ENCODE data around the gene NOVA1.

Gene NOVA1

DNA sequence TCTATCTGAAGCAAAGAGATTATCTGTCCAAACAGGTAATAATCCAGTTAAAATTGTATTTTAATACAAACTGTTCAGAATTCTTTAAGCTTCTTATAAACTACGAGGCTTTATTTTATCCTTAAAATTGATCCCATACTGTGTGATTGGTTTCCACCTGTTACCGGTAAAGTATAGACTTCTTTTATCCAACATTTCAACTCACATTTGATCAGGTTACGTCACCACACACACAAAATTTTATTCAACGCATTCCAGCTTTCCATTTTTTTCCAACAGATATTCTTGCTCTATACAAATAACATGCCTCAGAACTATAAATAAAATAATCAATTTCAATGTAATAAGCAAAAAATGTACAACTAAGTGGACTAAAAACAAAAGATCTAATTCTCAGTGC is 4.5 kb downstream of the NOVA1 start:
- DNase-seq, result no peak

DNA sequence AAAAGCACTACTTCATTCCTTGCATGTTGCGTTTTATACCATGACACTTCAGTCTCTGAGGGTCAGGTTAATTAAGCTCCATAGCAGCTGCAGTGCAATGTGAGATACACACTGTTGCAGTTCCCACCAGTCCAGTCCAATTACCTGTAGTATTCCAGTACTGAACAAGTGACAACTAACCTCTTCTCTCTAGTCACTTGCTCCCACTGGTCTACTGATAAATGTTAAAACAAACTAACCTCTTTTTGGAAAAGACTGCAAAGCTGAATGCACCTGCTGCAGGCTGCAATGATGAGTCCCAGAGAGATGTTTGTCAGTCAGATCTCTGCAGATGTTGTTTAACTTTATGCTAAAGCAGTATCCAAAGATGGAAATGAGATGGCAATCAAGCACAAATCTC is 7.9 kb downstream of the NOVA1 start:
- DNase-seq, result no peak

DNA sequence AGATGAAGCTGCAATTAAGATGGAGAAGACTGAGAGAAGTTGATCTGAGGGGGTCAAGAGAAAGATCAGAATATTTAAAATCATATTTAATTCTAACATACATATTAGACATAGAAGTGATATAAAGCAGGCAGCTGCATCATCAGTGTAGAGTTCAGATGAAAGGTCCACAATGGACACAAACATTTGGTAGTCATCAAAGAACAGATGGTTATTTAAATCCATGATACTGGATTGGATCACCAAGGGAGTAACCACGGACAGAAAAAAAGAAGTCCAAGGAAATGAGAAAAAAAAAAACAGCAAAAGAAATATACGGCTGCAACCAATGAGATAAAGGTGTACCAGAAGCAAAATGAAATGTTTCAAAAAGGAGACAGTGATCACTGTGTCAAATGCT is 20.1 kb downstream of the NOVA1 start:
- no peak for DNase-seq

DNA sequence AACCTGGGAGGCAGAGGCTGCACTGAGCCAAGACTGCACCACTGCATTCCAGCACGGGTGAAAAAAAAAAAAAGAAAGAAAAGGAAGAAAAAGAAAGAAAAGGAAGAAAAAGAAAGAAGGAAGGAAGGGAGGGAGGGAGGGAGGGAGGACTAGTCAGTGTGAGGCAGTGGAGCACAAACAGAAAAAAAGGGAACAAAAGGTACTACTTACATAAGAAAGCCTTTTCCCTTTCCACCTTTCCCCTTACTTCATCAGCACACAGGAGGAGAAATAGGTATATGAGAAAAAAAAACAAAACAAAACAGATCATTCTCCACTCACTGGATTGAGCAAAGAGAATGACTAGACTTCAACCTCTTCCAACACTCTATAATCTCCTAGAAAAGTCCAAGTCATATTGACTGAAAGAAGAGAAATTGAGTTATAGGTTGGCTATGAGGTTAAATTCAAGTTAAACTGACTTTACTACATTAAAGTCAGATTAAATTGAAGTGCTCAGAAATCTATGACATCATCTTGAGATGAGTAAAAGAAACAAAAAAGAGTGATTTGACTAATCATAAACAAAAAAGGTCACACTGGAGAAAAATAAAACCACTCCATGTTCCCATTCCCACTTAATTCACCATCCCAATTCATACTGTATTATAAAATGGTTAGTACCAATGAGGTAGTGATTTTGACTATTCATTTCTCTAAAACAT is 43.6 kb downstream of the NOVA1 start:
- no peak for DNase-seq

DNA sequence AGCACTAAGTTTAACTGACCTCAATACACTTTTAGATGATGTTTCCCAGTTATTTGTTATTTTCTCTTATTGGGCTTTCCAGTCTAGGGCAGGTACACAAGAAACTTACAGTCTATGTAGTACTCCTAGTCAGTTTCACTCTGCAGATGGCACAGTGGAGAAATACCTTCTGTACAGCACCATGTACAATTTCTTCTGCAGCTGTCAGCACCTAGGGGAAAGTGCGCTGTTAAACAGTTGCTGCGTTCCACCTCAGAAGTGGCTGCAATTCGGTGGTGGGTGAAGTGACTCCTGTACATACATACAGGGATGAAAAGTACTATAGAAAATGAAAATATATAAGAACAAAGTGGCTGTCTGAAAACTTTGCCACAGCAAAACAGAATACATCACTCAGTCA is 48.3 kb downstream of the NOVA1 start:
- no peak for DNase-seq

DNA sequence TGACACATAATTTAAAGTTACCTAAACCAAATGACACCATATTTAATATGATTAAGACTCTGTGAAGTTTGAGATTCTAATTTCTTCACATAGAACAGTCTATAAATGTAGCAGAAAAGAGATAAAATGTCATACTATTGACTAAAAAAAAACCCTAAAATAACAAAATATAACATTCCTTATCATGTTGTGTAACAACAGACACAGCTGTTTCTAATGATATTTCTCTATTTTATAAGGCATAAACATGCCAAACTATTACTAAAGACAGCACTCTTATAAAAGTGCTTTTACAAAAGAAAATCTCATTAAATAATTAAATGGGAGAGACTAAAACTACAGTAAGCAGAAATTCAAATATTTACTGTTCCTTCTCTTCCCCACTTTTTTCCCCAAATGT is 49.4 kb downstream of the NOVA1 start:
- DNase-seq, result no peak

DNA sequence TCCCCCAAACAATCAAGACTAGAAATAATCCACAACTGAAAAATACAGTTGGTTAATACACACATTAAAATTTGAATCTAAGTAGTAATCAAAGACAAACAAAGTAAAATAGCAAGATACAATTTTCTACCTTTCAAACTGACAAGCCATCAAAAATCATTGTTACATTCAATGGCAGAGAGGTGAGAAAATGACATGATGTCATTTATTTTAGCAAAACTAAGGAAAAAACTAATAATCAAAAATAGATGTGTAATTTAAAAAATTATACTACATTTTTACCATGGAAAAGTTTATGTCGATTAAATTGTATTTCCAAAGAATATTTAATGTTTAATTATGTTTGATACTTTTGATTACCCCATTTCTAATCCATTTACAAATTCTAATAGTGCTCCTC is 59.7 kb downstream of the NOVA1 start:
- no peak for DNase-seq

DNA sequence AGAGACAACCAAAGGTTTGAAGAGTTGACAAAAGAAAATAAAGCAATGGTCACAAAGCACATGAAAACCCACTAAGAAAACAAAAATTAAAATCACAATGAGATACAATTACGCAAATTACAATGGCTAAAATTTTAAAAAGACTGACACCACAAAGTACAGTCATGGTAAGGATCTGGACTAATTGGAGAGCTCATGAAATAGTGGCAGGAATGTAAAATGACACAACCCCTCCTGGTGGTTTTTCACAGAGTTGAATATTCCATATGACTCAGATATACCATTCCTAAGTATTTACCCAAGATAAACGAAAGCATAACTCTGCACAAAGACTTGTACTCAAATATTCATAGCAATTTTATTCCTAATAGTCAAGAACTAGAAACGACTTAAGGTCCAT is 65.9 kb downstream of the NOVA1 start:
- no peak for DNase-seq

- no peak for DNase-seq
Observed at GRCh38 chr14:26528415-26529182, 69.2 kb downstream of the NOVA1 start.

GRCh38 chr14:26527095-26527494 is 70.7 kb downstream of the NOVA1 start:
- no peak for DNase-seq

GRCh38 chr14:26526137-26526536 is 71.7 kb downstream of the NOVA1 start:
- DNase-seq, result no peak

GRCh38 chr14:26525085-26525484 is 72.7 kb downstream of the NOVA1 start:
- no peak for DNase-seq

DNA sequence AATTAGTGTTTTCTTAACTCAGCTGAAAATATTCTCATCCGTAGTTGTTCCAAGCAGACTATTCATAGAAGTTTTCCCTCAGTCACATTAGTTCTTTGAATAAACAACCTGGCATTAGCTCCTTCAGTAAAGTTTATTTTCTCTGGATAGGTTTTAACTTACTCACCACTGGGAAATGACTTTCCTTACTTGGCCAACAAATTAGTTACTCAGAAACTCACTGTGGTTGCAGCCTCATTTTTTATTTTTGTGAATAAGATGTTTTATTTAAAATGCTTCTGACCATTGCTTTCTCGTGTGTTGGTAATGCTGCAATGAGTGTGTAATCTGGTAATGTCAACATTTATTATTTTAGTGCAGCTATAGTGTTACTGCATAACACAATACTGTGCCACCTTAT is 74.9 kb downstream of the NOVA1 start:
- no peak for DNase-seq

- DNase-seq, result no peak
Observed at GRCh38 chr14:26517771-26518170, 80.1 kb downstream of the NOVA1 start.

- no peak for DNase-seq
Observed at GRCh38 chr14:26500028-26500427, 97.8 kb downstream of the NOVA1 start.

GRCh38 chr14:26499546-26499945 is 98.3 kb downstream of the NOVA1 start:
- no peak for DNase-seq

GRCh38 chr14:26486922-26487321 is 110.9 kb downstream of the NOVA1 start:
- no peak for DNase-seq

DNA sequence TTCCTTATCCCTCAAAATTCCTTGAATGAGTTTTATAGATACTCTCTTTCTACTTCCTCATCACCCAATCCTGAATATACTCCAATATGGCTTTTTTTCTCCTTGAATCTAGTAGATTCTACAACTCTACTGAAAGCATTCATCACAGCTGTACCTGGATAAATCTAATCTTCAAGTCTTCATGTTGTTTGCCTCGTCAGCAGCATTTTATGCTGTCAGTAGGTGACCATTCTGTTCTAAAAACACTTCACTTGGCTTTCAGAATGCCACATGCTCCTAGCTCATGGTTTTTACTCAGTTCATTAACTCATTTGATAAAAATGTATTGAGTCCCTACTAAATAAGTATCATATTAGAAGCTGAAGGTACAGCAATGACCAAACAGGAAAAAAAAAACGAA is 113.3 kb downstream of the NOVA1 start:
- DNase-seq, result no peak

DNA sequence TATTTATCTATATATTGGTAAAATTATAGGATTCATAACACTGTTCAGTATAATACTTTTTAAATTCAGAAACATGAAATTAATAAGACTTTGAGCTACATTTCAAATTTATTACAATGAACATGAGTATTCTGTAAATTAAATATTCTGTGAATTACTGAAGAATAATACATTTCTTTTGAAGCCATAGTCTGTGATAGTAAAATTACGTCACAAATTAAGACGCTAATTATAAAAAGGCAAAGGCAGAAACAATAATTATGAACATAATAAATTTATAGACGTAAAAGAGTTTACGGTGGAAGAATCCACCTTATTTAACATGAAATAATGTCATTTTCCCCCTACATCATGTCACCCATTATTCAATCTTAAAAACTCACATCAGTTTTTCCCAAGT is 118.9 kb downstream of the NOVA1 start:
- no peak for DNase-seq

GRCh38 chr14:26466862-26467261 is 131.0 kb downstream of the NOVA1 start:
- DNase-seq, result no peak

DNA sequence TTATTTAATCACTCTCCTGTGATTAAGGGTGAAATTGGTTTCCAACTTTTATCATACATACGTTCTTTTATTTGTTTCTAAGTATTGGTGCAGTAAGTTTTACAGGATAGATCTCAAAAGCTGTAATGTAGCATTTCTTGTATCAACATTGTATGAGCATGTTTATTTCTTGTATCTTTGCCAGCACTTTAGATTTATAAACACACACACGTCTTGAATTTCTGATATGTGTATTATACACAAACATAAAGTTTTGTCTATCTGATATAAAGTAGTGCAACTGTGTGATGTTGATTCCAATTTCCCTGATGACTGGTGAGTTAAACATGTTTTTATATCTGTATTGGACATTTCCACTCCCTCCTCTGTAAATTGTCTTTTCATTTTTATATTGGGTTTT is 134.7 kb downstream of the NOVA1 start:
- no peak for DNase-seq

DNA sequence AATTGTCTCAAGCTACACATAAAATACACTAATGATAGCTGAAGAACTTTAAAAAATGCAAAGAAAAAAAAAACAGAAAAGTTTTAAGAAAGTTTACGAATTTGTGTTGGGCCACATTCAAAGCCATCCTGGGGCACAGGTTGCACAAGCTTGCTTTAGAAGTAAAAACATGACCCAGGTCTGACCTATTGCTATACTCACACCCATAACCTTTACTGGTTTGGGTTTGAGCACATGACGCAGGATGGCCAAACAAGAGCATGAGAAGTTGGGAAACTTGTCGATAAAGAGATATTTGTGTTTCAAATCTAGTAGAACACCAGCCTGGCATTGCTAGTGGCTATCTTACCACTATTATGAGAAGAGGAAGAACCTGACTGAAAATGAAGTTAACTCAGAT is 143.7 kb downstream of the NOVA1 start:
- DNase-seq, result no peak

- DNase-seq, result no peak
Observed at GRCh38 chr14:26448181-26448855, 149.5 kb downstream of the NOVA1 start.

- DNase-seq, result no peak
Observed at GRCh38 chr14:26444822-26445221, 153.0 kb downstream of the NOVA1 start.
